Urinary bladder (tissue), 4 donors: ENCODE results near the gene TMPRSS13. TPM values are rescaled to one million over a fixed set of nuclear protein-coding genes. Genes with fewer than 3 reads are reported as not detected.
"Not testable (repeated sequence)": the region's sequence is repeated elsewhere in the genome, so short reads cannot be mapped to it uniquely, and the experiment has no call there.

ENCODE experiments used
- DNase-seq: peaks from one replicate; pipeline ENCODE4 v3.0.0-alpha.2; 2015; ENCODE audit errors: extremely low spot score
- H3K27ac ChIP-seq: one replicate; pipeline ENCODE4 v1.5.1; 2013; ENCODE audit warnings: low read depth, mild to moderate bottlenecking, moderate library complexity
- H3K36me3 ChIP-seq: one replicate; pipeline ENCODE4 v1.6.1; 2013; ENCODE audit warnings: mild to moderate bottlenecking, moderate library complexity; ENCODE audit not compliant: insufficient read depth
- H3K4me1 ChIP-seq: one replicate; pipeline ENCODE4 v1.6.1; 2013; ENCODE audit warnings: mild to moderate bottlenecking, moderate library complexity; ENCODE audit not compliant: insufficient read depth
- H3K4me3 ChIP-seq: one replicate; pipeline ENCODE4 v1.5.1; 2013; ENCODE audit warnings: low read depth, low read length
- WGBS: extraction: QIAGEN DNeasy Blood & Tissue Kit; methylation state at CpG from one replicate; pipeline ENCODE4 v1.1.7; 2013; 5-methylcytosine and 5-hydroxymethylcytosine counted together
- polyA plus RNA-seq: library from polyadenylated mRNA; stranded (reverse); fragments of 200-250 nt; gene quantifications from one replicate; pipeline ENCODE4 v1.2.3, GENCODE V29; 2013
- total RNA-seq: library from RNA; depleted of rRNA; stranded (reverse); fragments of >200 nt; gene quantifications from one replicate; pipeline ENCODE4 v1.2.3, GENCODE V29; 2014
- donor health status: healthy with polysubstance abuse.
- donor health status: healthy.

The TMPRSS13 gene
- total and polyA plus RNA-seq, 2 donors = 0.18 to 0.63 TPM

- WGBS = 87% methylated on average over 3 of the region's 3 CpGs
- H3K27ac ChIP-seq = no peak overlapping the region
- no peaks in the 10 kb centered on the region for H3K4me1 ChIP-seq
- DNase-seq = no peak
- no peaks in the 10 kb centered on the region for H3K36me3 ChIP-seq
- H3K4me3 ChIP-seq = no peak overlapping the region
These were observed 33.6 kb upstream of the TMPRSS13 start for GRCh38 chr11:117962826-117963225.

GRCh38 chr11:117961896-117962295 lies 32.7 kb upstream of the TMPRSS13 start:
- WGBS = 86% methylated on average over 10 of the region's 10 CpGs
- no peaks in the 10 kb centered on the region for H3K4me1 ChIP-seq
- no peak for DNase-seq
- H3K27ac ChIP-seq = no peak overlapping the region
- H3K4me3 ChIP-seq = no peak overlapping the region
- no peaks in the 10 kb centered on the region for H3K36me3 ChIP-seq

- WGBS = 79% methylated on average over 1 of the region's 1 CpG
- Histone ChIP-seq H3K36me3 (no peaks in the 10 kb centered on the region), H3K4me3 (no peak overlapping the region), H3K27ac (no peak overlapping the region), H3K4me1 (no peaks in the 10 kb centered on the region)
- DNase-seq = no peak
These were observed 31.2 kb upstream of the TMPRSS13 start for GRCh38 chr11:117960406-117960805.

- Histone ChIP-seq H3K36me3 (no peaks in the 10 kb centered on the region), H3K4me1 (no peaks in the 10 kb centered on the region), H3K4me3 (no peak overlapping the region), H3K27ac (no peak overlapping the region)
- 74% methylated on average over 1 of the region's 1 CpG for WGBS
- DNase-seq = no peak
These were observed 30.4 kb upstream of the TMPRSS13 start for GRCh38 chr11:117959438-117960149.

GRCh38 chr11:117958949-117959348 lies 29.7 kb upstream of the TMPRSS13 start:
- H3K4me3 ChIP-seq = no peak overlapping the region
- H3K4me1 ChIP-seq = no peaks in the 10 kb centered on the region
- H3K27ac ChIP-seq = no peak overlapping the region
- H3K36me3 ChIP-seq = no peaks in the 10 kb centered on the region
- 93% methylated on average over 1 of the region's 1 CpG for WGBS
- DNase-seq = no peak

GRCh38 chr11:117953024-117953671 lies 23.9 kb upstream of the TMPRSS13 start:
- no peak for DNase-seq
- WGBS = 97% methylated on average over 3 of the region's 3 CpGs
- Histone ChIP-seq H3K36me3 (no peaks in the 10 kb centered on the region), H3K4me1 (no peaks in the 10 kb centered on the region), H3K4me3 (no peak overlapping the region), H3K27ac (no peak overlapping the region)

- H3K27ac ChIP-seq = no peak overlapping the region
- no peaks in the 10 kb centered on the region for H3K4me1 ChIP-seq
- no peaks in the 10 kb centered on the region for H3K36me3 ChIP-seq
- H3K4me3 ChIP-seq = no peak overlapping the region
- no peak for DNase-seq
- 85% methylated on average over 15 of the region's 15 CpGs for WGBS
These were observed 22.1 kb upstream of the TMPRSS13 start for GRCh38 chr11:117950993-117951961.

- Histone ChIP-seq H3K27ac (no peak overlapping the region), H3K36me3 (no peaks in the 10 kb centered on the region), H3K4me1 (no peaks in the 10 kb centered on the region), H3K4me3 (no peak overlapping the region)
- WGBS = 18% methylated on average over 5 of the region's 5 CpGs
- DNase-seq = no peak
These were observed 21.1 kb upstream of the TMPRSS13 start for GRCh38 chr11:117950301-117950700.

- no peak overlapping the region for H3K27ac ChIP-seq
- no peaks in the 10 kb centered on the region for H3K36me3 ChIP-seq
- no peak for DNase-seq
- 69% methylated on average over 6 of the region's 6 CpGs for WGBS
- no peak overlapping the region for H3K4me3 ChIP-seq
- no peaks in the 10 kb centered on the region for H3K4me1 ChIP-seq
These were observed 19.9 kb upstream of the TMPRSS13 start for GRCh38 chr11:117949062-117949461.

- not testable (repeated sequence) for H3K27ac ChIP-seq, H3K4me3 ChIP-seq, DNase-seq, H3K36me3 ChIP-seq, H3K4me1 ChIP-seq
- WGBS = 89% methylated on average over 11 of the region's 11 CpGs
These were observed 19.3 kb upstream of the TMPRSS13 start for GRCh38 chr11:117948466-117948865.

GRCh38 chr11:117947751-117948150 lies 18.5 kb upstream of the TMPRSS13 start:
- H3K36me3 ChIP-seq, H3K27ac ChIP-seq, DNase-seq, H3K4me3 ChIP-seq, H3K4me1 ChIP-seq: not testable (repeated sequence)
- WGBS = 85% methylated on average over 10 of the region's 10 CpGs

- WGBS = 47% methylated on average over 7 of the region's 7 CpGs
- Histone ChIP-seq H3K27ac (no peak overlapping the region), H3K4me3 (no peak overlapping the region), H3K36me3 (no peaks in the 10 kb centered on the region), H3K4me1 (no peaks in the 10 kb centered on the region)
- DNase-seq = peak; percentile 80
These were observed 17.8 kb upstream of the TMPRSS13 start for GRCh38 chr11:117946842-117947526.

- Histone ChIP-seq H3K4me1 (no peaks in the 10 kb centered on the region), H3K36me3 (no peaks in the 10 kb centered on the region), H3K4me3 (no peak overlapping the region), H3K27ac (no peak overlapping the region)
- WGBS = 67% methylated on average over 5 of the region's 5 CpGs
- no peak for DNase-seq
These were observed 17.1 kb upstream of the TMPRSS13 start for GRCh38 chr11:117946156-117946841.
